K562 (cell line): Measurements from ENCODE around the gene CDC45. TPM values are rescaled to one million over a fixed set of nuclear protein-coding genes. Genes with fewer than 3 reads are reported as not detected.
A peak's percentile ranks its signal among the peaks of the same experiment; 100 is the strongest.

Experiments used
- ATF1 ChIP-seq, 2 experiments: fragments of 450-650 bp in 1 of 2; IDR thresholded peaks; 2 replicates each; pipeline ENCODE4 v1.6.1; 2016; ENCODE audit warnings: missing compliant biosample characterization in 1 of 2, missing genetic modification characterization in 1 of 2
- ETV1 ChIP-seq: fragments of 450-650 bp; conservative IDR thresholded peaks from 2 replicates; pipeline ENCODE4 v1.6.1; 2016; ENCODE audit warnings: missing genetic modification characterization, control low read depth, low read depth, missing compliant biosample characterization
- KDM5B ChIP-seq: fragments of 200-600 bp; sonication (generic); IDR thresholded peaks from 2 replicates; pipeline ENCODE4 v1.6.1; 2012; ENCODE audit warnings: low read depth, mild to moderate bottlenecking, moderate library complexity, low read length, control low read depth, inconsistent platforms; ENCODE audit not compliant: insufficient replicate concordance
- MGA ChIP-seq: fragments of 450-650 bp; IDR thresholded peaks from 2 replicates; pipeline ENCODE4 v1.6.1; 2016; ENCODE audit warnings: mild to moderate bottlenecking, moderate library complexity
- MYNN ChIP-seq, 2 experiments: sonication (generic); formaldehyde crosslinking in 1 of 2; IDR thresholded peaks; 2 replicates each; pipeline versions ENCODE4 v1.5.0 to v1.6.1; 2016 to 2020; ENCODE audit warnings: antibody characterized with exemption in 1 of 2, missing genetic modification reagents in 1 of 2
- SNRNP70 ChIP-seq: fragments of 200-400 bp; formaldehyde crosslinking; optimal IDR thresholded peaks from 2 replicates; pipeline ENCODE3; 2017; ENCODE audit warnings: low read depth, low read length
- XRCC4 ChIP-seq: IDR thresholded peaks from one replicate; pipeline ENCODE4 v1.6.1; 2011; ENCODE audit not compliant: insufficient read depth, insufficient read length; ENCODE audit errors: extremely low read depth
- ZBTB12 ChIP-seq: fragments of 250-450 bp; sonication (Bioruptor Pico); IDR thresholded peaks from 2 replicates; pipeline ENCODE4 v1.4.0; 2020
- polyA plus RNA-seq, 8 experiments: library from polyadenylated mRNA; depleted of rRNA in 4 of 8; stranded (reverse) in 5 of 8; unstranded in 3 of 8; fragments of >200 nt; fragmentation: Nextera tagmentation in 2 of 8; fragmentation: Illumina TruSeq in 1 of 8; extraction: Ambion mirVana in 2 of 8; extraction: Trizol in 1 of 8; gene quantifications; 2 replicates each; pipeline versions ENCODE4 v1.2.1 to v1.2.3, GENCODE V29; 2011 to 2014; ENCODE audit warnings: inconsistent platforms in 1 of 8, missing spikeins in 1 of 8
- total RNA-seq, 7 experiments: library from RNA; depleted of rRNA in 6 of 7; stranded (reverse); fragments of >200 nt in 6 of 7; fragmentation: Illumina TruSeq in 2 of 7; extraction: Trizol in 2 of 7; gene quantifications; 2 replicates each; pipeline versions ENCODE4 v1.2.1 to v1.2.3, GENCODE V29; 2011 to 2021; ENCODE audit warnings: low replicate concordance in 1 of 7

The CDC45 gene
- total and polyA plus RNA-seq, 9 of the 15 experiments (the other 6 are each of a cell fraction or from before 2014, with no cell fraction given), result 251 to 580 (median 410) TPM

- TF ChIP-seq SNRNP70, result no peak
- TF ChIP-seq MYNN (IDR thresholded peaks at IDR 0.05), result 0 out of 2 replicates have a peak, but pooled peaks have one; percentile 20
- no peak for TF ChIP-seq MYNN (CRISPR knock-in tag; IDR thresholded peaks at IDR 0.05)
- TF ChIP-seq ZBTB12, result no peak
- TF ChIP-seq MGA, result no peak
- TF ChIP-seq XRCC4, result no peak
- TF ChIP-seq KDM5B, result peak; percentile 4
- no peak for TF ChIP-seq ETV1 (tag)
- TF ChIP-seq ATF1 (CRISPR knock-in tag; IDR thresholded peaks at IDR 0.05), result 0 out of 2 replicates have a peak, but pooled peaks have one; percentile 6
- no peak for TF ChIP-seq ATF1 (tag; IDR thresholded peaks at IDR 0.05)
Observed at GRCh38 chr22:19516378-19517170, 36.9 kb downstream of the CDC45 start (continued).
